SK-N-SH (cell line): Measurements from ENCODE around the gene GPR152. TPM values are rescaled to one million over a fixed set of nuclear protein-coding genes. Genes with fewer than 3 reads are reported as not detected.

Experiments
- CTCF ChIA-PET: fragments of 300-600, 350-600 bp; formaldehyde crosslinking; extraction: SDS; loops from one replicate; lab custom pipeline; 2021; lab: Yijun Ruan, JAX
- POLR2A ChIA-PET: fragments of 350-600 bp; sonication (Branson Sonifier 250); formaldehyde crosslinking; extraction: SDS; loops from one replicate; lab custom pipeline; 2020; ENCODE audit warnings: antibody characterized with exemption, inconsistent platforms; lab: Yijun Ruan, JAX
- DNase-seq: peaks from one replicate; pipeline ENCODE4 v3.0.0; 2012
- H2AFZ ChIP-seq: fragments of 200-600 bp; sonication (generic); 2 replicates; pipeline ENCODE4 v1.8.1; 2016; ENCODE audit warnings: antibody characterized with exemption, mild to moderate bottlenecking, low read depth
- H3F3A ChIP-seq: fragments of 200-600 bp; sonication (generic); replicated peaks from 2 replicates; pipeline ENCODE3; 2016; ENCODE audit warnings: antibody characterized with exemption, mild to moderate bottlenecking; ENCODE audit not compliant: insufficient read depth
- H3K27ac ChIP-seq, 2 experiments: fragments of 200-500 bp in 1 of 2; fragments of 200-600 bp in 1 of 2; sonication (Bioruptor generic) in 1 of 2; sonication (generic), shearing (Covaris generic) in 1 of 2; 2 replicates each; pipeline versions ENCODE4 v1.5.1 to v1.6.1; 2014 to 2016; ENCODE audit warnings: low read depth in 2 of 2, inconsistent platforms in 1 of 2, low read length in 1 of 2, mild to moderate bottlenecking in 1 of 2, mixed read lengths in 1 of 2
- H3K27me3 ChIP-seq: fragments of 200-600 bp; sonication (generic), shearing (Covaris generic); 2 replicates; pipeline ENCODE4 v1.6.1; 2016; ENCODE audit warnings: mixed run types; ENCODE audit not compliant: insufficient read depth
- H3K36me3 ChIP-seq, 2 experiments: fragments of 200-500 bp in 1 of 2; fragments of 200-600 bp in 1 of 2; sonication (Bioruptor generic) in 1 of 2; sonication (generic) in 1 of 2; replicated peaks in 1 of 2; 2 replicates each; pipeline versions ENCODE3 to v1.5.1; 2014 to 2016; ENCODE audit warnings: low read length in 1 of 2, mild to moderate bottlenecking in 1 of 2; ENCODE audit not compliant: insufficient read depth in 2 of 2, control insufficient read depth in 1 of 2
- H3K4me1 ChIP-seq, 2 experiments: fragments of 200-500 bp in 1 of 2; fragments of 200-600 bp in 1 of 2; sonication (Bioruptor generic) in 1 of 2; sonication (generic), shearing (Covaris generic) in 1 of 2; 2 replicates each; pipeline versions ENCODE4 v1.5.1 to v1.6.1; 2014 to 2016; ENCODE audit warnings: low read depth in 1 of 2, low read length in 1 of 2, mixed run types in 1 of 2; ENCODE audit not compliant: insufficient read depth in 2 of 2, control insufficient read depth in 1 of 2
- H3K4me2 ChIP-seq: fragments of 200-600 bp; sonication (generic), shearing (Covaris generic); 2 replicates; pipeline ENCODE4 v1.6.1; 2017; ENCODE audit warnings: mixed run types
- H3K4me3 ChIP-seq, 2 experiments: fragments of 200-500 bp in 1 of 2; fragments of 200-600 bp in 1 of 2; sonication (Bioruptor generic) in 1 of 2; sonication (generic), shearing (Covaris generic) in 1 of 2; 2 replicates each; pipeline versions ENCODE4 v1.5.1 to v1.8.1; 2014 to 2016; ENCODE audit warnings: low read depth in 2 of 2, inconsistent platforms in 1 of 2, low read length in 1 of 2, mild to moderate bottlenecking in 1 of 2, mixed read lengths in 1 of 2, moderate library complexity in 1 of 2
- H3K79me2 ChIP-seq: fragments of 200-600 bp; sonication (generic); 2 replicates; pipeline ENCODE4 v1.8.1; 2017; ENCODE audit warnings: mild to moderate bottlenecking; ENCODE audit not compliant: insufficient read depth
- H3K9ac ChIP-seq: fragments of 200-600 bp; sonication (generic); 2 replicates; pipeline ENCODE4 v1.6.1; 2017; ENCODE audit warnings: mixed run types
- H3K9me2 ChIP-seq: fragments of 200-600 bp; sonication (generic); 2 replicates; pipeline ENCODE4 v1.6.1; 2017; ENCODE audit warnings: mixed run types
- H3K9me3 ChIP-seq: fragments of 200-600 bp; sonication (generic); 2 replicates; pipeline ENCODE4 v1.6.1; 2017; ENCODE audit warnings: mixed run types, mild to moderate bottlenecking, moderate library complexity
- H4K20me1 ChIP-seq: fragments of 200-600 bp; sonication (generic); 2 replicates; pipeline ENCODE4 v1.6.1; 2017; ENCODE audit warnings: mild to moderate bottlenecking, mixed run types; ENCODE audit not compliant: insufficient read depth
- CTCF ChIP-seq: fragments of 200-600 bp; sonication (generic); IDR thresholded peaks from 2 replicates; pipeline ENCODE4 v1.6.1; 2017; ENCODE audit warnings: antibody characterized with exemption, mild to moderate bottlenecking, moderate library complexity
- ELF1 ChIP-seq: IDR thresholded peaks from 2 replicates; pipeline ENCODE4 v1.4.0; 2012
- EP300 ChIP-seq, 2 experiments: IDR thresholded peaks; 2 replicates each; pipeline versions ENCODE4 v1.4.0 to v1.6.1; 2012; ENCODE audit warnings: borderline replicate concordance in 1 of 2, low read depth in 1 of 2, low read length in 1 of 2
- EZH2phosphoT487 ChIP-seq: fragments of 200-600 bp; sonication (generic); IDR thresholded peaks from 2 replicates; pipeline ENCODE4 v1.6.1; 2017; ENCODE audit warnings: low read depth, mixed run types, mild to moderate bottlenecking, antibody characterized with exemption, moderate library complexity, borderline replicate concordance
- FOSL2 ChIP-seq: IDR thresholded peaks from 2 replicates; pipeline ENCODE4 v1.4.0; 2012; ENCODE audit warnings: low read depth, mild to moderate bottlenecking, moderate library complexity, borderline replicate concordance
- GATA2 ChIP-seq: sonication (generic); formaldehyde crosslinking; IDR thresholded peaks from 2 replicates; pipeline ENCODE4 v1.5.0; 2020; ENCODE audit warnings: mild to moderate bottlenecking, missing genetic modification reagents
- IRF3 ChIP-seq: fragments of 150-350 bp; IDR thresholded peaks from 2 replicates; pipeline ENCODE4 v1.6.1; 2016; ENCODE audit warnings: mild to moderate bottlenecking, low read depth, low read length
- MEF2A ChIP-seq: IDR thresholded peaks from 2 replicates; pipeline ENCODE4 v1.4.0; 2012; ENCODE audit warnings: low read depth, borderline replicate concordance
- MXI1 ChIP-seq: IDR thresholded peaks from 2 replicates; pipeline ENCODE4 v1.6.1; 2012; ENCODE audit warnings: mild to moderate bottlenecking, low read depth, low read length, improper control_type of control experiment
- NRF1 ChIP-seq: IDR thresholded peaks from 2 replicates; pipeline ENCODE4 v1.6.1; 2012; ENCODE audit warnings: low read depth, mild to moderate bottlenecking, low read length
- POLR2AphosphoS5 ChIP-seq: IDR thresholded peaks from 2 replicates; pipeline ENCODE4 v1.6.1; 2012; ENCODE audit warnings: low read depth, low read length
- RXRA ChIP-seq: IDR thresholded peaks from 2 replicates; pipeline ENCODE4 v1.4.0; 2012; ENCODE audit warnings: low read depth, mild to moderate bottlenecking, borderline replicate concordance
- SIN3A ChIP-seq: IDR thresholded peaks from 2 replicates; pipeline ENCODE4 v1.6.1; 2012; ENCODE audit warnings: low read depth, mild to moderate bottlenecking, low read length, moderate library complexity, borderline replicate concordance
- TEAD4 ChIP-seq: IDR thresholded peaks from 2 replicates; pipeline ENCODE4 v1.4.0; 2012; ENCODE audit warnings: mild to moderate bottlenecking, borderline replicate concordance; ENCODE audit not compliant: insufficient read depth
- YY1 ChIP-seq: IDR thresholded peaks from 2 replicates; pipeline ENCODE4 v1.4.0; 2012; ENCODE audit warnings: low read depth, mild to moderate bottlenecking
- WGBS: methylation state at CpG from one replicate; pipeline ENCODE4 v1.1.6; 2017; ENCODE audit warnings: low lambda C conversion rate; 5-methylcytosine and 5-hydroxymethylcytosine counted together
- polyA plus RNA-seq, 3 experiments: library from polyadenylated mRNA; depleted of rRNA; stranded (reverse); fragments of >200 nt; gene quantifications; 2 replicates each; pipeline ENCODE4 v1.2.3, GENCODE V29; 2012

GPR152 gene
- polyA plus RNA-seq, 1 of the 3 experiments (the other 2 are of a cell fraction), result not detected

- TF ChIP-seq SIN3A (no peak), GATA2 (CRISPR knock-in tag) (no peak), POLR2AphosphoS5 (no peak), TEAD4 (no peak), RXRA (no peak)
- TF ChIP-seq, all 33 proteins: peak for 0
These were observed 37.6 kb upstream of the GPR152 start (continued) for GRCh38 chr11:67489885-67490726.

GRCh38 chr11:67489203-67489884 is 36.8 kb upstream of the GPR152 start:
- H2AFZ ChIP-seq, result no peak overlapping the region
- ChIA-PET POLR2A (no interaction called here), CTCF (interaction anchor here (1.2 to 1.5 kb wide), 3 partner anchors 13 to 132 kb away, joined by 3 to 4 read pairs (median 4); no protein-coding TSS in a partner anchor)
- peaks cover 6% of the 10 kb centered on the region for H3F3A ChIP-seq
- peaks cover 0 to 45% of the 10 kb centered on the region in 2 experiments for H3K36me3 ChIP-seq
- no peak overlapping the region for H3K4me3 ChIP-seq
- no peak overlapping the region for H3K4me2 ChIP-seq
- 91% methylated on average over 12 of the region's 25 CpGs for WGBS
- H3K27me3 ChIP-seq, result no peaks in the 10 kb centered on the region
- no peaks in the 10 kb centered on the region for H4K20me1 ChIP-seq
- no peak overlapping the region for H3K27ac ChIP-seq
- H3K9ac ChIP-seq, result no peak overlapping the region
- peaks cover 0 to 6% of the 10 kb centered on the region in 2 experiments; a peak in 1 of 4 replicates for H3K4me1 ChIP-seq
- H3K9me2 ChIP-seq, result no peaks in the 10 kb centered on the region
- no peak for TF ChIP-seq MEF2A
- TF ChIP-seq EP300 (IDR thresholded peaks at IDR 0.05; ENCODE audit: borderline replicate concordance in 1 of 2, low read depth in 1 of 2, low read length in 1 of 2), result no peak
- TF ChIP-seq SIN3A, result no peak
- no peak for TF ChIP-seq FOSL2
- no peak for TF ChIP-seq IRF3
- TF ChIP-seq YY1, result no peak
- TF ChIP-seq POLR2AphosphoS5, result no peak
- TF ChIP-seq NRF1, result no peak
- TF ChIP-seq ELF1, result no peak
- no peak for TF ChIP-seq MXI1
- no peak for TF ChIP-seq EZH2phosphoT487
- TF ChIP-seq CTCF, result no peak
- no peak for DNase-seq
- no peaks in the 10 kb centered on the region for H3K9me3 ChIP-seq
- H3K79me2 ChIP-seq, result peaks cover 14% of the 10 kb centered on the region
